HUDEP-2 (cell line): ENCODE data around the gene FLCN.
A peak's percentile ranks its signal among the peaks of the same experiment; 100 is the strongest.
"Not testable (repeated sequence)": the region's sequence is repeated elsewhere in the genome, so short reads cannot be mapped to it uniquely, and the experiment has no call there.

Experiments used
- DNase-seq, 76 experiments: peaks; one replicate each; lab custom pipeline; 2025; ENCODE audit not compliant: unreplicated experiment in 76 of 76; lab: John Stamatoyannopoulos, UW

The FLCN gene

DNA sequence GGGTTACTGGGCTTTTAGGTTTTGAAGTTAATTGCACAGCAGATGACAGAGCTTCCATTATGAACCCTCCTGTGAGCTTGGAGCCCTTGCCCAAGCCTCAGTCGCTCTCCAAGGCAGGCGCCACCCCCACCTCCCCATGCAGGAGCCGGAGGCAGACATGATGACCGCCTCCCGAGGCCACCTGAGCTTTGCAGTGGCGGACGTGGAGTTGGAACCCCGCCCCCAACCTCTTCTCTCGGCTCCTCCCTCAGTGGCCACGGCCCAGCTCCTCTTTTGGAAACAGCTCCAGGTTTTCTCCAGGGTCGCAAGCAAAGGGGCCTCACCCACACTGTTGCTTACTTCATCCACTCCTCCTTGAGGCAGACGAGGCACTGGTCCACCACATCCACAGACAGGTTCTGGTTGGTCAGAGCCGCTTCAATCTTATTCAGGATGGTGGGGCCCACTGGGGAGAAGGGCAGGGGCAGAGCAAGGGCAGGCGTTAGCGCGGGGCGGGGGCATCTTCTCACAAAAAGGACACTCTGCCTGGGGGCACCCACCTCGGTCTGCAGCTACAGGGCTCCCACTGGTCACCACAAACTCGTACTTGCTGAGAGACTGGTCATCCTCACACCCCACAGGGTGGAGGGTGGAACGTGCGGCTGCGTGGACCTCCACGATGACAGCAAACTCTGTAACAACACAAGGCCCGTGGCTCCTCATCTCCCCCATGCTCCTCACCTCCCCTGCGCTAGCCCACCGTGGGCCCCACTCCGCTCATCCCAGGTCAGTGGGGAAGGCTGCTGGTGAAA lies 22.1 kb downstream of the FLCN start:
- DNase-seq = no peak

DNA sequence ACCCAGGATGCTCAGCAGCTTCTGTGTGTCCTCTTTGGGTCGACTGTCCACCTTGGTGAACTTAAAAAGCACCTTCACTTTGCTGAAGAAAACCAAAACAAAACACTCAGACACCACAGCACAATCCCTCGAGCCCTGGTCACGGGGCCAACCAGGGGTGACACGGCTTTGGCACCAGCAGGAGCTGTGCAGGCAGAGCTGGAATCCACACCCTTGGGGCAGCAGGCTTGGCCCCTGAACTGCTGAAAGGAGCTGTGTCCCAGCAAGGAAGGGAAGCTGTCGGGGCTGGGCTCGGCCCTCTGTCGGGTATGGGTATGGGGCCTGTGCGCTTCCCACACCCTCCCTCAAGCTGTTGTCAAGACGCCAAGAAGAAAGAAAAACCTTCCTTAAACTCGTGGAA lies 23.2 kb downstream of the FLCN start:
- no peak for DNase-seq

GRCh38 chr17:17207998-17208397 lies 29.0 kb downstream of the FLCN start:
- DNase-seq = no peak

GRCh38 chr17:17206913-17207335 lies 30.0 kb downstream of the FLCN start:
- DNase-seq = peak in 2 of 76 experiments; percentile 8 to 87

DNA sequence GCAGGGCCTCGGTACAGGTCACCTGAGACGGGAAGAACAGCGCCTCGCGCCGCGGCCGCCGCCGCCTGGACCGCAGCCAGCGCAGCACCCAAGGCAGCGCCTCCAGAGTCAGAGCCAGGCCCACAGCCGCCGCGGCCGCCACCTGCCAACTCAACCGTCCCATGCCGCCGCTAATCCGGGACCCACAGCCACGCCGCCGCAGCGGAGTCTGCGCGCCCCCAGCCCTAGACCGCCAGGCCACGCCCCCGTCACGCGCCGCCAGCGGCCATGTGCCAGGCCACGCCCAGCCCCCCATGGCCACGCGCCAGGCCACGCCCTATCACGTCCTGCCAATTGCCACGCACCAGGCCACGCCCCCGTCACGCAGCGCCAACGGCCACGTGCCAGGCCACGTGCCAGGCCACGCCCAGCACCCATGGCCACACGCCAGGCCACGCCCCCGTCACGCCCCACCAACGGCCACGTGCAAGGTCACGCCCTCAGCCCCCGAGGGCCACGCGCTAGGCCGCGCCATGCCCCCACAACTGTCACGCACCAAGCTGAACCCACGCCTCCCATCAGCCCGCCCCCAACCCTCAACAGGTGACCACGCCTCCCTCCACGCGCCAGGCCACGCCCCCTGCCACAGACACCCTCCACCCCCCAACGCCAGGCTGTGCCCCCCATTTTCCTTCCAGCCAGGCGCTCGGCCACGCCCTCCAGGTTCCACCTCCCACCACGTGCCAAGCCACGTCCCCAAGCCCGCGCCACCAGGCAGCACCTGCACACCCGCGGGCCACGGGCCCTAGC lies 30.6 kb downstream of the FLCN start, which contains the start of gene PLD6:
TSS of gene PLD6 (minus strand) at position 210 of the 789 bp plus-strand sequence. CDS start at position 163, 47 bp downstream.
- DNase-seq = peak in 75 of 76 experiments; percentile 64 to 100 (median 95)

- DNase-seq = peak in 58 of 76 experiments; percentile 8 to 69 (median 46)
Measured at GRCh38 chr17:17205368-17206123, 31.4 kb downstream of the FLCN start.

DNA sequence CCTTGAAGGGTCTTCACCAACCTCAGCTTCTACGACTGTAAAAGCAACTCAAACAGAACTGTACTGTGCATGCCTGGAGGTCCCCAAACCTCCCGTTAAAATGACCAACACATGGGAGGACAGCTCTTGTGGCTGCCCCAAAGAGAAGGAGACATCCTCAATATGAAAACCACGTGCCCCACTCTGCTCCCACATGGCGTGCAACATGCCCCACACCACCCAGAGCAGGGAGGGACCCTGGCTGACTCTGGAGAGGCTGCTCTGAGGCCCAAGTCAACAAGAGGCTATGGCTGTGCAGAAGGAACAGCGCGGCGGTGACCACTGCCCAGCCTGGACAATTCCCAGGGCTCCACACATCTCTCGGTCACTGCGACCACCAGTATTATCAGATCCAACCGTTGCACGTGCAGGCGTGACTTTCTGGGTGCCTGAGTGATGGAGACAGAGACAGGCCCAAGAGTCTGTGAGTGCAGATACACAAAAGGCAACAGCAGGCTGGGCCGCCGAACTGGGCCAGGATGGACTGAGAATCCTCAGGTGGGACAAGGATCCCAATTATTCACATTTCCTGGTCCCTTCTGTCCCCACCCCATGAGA lies 32.2 kb downstream of the FLCN start:
- DNase-seq = peak in 6 of 76 experiments; percentile 4 to 27 (median 11)

DNA sequence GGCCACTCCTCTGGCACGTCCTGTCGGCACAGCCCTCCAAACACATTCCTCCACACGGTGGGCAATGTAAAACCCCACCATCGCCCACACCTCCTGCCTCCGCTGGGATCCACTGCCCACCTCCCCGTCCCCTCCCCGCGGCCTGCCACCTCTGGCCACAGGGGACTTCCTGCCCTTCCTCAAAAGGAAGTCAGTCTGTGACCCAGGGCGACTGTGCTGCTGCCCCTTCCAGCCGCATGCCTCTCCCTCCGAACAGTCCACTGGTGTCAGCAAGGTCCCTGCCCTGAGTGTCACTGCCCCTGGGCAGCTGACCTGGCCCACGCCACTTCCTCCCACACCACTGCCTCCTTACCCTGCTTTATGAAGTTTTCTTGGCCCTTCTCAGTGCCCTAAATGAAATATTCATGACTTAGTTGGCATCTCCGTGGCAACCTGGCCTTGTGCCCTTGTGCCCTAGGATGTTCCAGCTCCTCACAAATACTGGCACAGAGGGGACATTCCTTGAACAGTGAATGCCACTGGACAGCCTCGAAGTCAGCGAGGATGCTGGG lies 32.9 kb downstream of the FLCN start:
- DNase-seq = no peak

DNA sequence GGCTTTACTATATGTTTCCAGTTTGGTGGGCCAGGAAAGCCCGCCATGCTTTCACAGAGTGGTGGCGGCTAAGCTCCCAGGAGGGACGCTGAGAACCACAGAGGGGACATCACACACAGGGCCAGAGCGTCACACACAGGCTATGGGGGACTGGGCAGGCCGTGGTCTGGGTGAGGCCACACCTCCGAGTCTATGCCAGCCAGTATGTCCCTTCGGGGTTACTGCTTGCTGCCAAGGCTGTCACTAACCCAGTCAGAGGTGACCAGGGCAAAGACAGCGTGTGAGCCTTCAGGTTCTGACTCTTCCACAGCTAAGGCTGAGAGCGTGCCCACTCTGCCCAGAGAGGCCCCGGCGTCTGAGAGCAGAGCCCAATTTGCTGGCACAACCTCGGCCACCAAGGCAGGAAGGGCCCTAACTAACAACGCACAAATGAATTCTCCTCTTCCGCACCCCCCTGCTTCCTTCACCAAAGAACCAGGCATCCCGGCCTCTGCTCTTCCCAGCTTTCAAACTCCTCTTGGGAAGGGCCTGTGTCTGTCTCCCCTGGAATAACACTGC lies 33.7 kb downstream of the FLCN start:
- no peak for DNase-seq

DNA sequence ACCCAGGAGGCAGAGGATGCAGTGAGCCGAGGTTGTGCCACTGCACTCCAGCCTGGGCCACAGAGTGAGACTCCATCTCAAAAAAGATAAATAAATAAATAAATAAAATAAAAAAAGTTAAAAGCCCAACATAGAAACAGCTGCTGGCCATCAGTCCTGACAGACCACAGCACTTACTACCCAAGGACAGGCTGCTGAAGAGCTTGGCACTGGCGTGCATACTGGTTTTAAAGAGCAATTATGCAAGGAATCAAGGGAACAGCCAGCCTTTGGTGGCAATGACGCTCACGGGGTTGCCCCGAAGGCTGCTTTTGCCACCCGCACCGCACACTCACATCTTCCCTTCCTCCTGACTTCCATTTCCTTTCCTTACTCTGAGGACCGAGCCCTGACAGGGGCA lies 35.1 kb downstream of the FLCN start:
- no peak for DNase-seq

GRCh38 chr17:17201271-17201670 lies 35.7 kb downstream of the FLCN start:
- no peak for DNase-seq

DNA sequence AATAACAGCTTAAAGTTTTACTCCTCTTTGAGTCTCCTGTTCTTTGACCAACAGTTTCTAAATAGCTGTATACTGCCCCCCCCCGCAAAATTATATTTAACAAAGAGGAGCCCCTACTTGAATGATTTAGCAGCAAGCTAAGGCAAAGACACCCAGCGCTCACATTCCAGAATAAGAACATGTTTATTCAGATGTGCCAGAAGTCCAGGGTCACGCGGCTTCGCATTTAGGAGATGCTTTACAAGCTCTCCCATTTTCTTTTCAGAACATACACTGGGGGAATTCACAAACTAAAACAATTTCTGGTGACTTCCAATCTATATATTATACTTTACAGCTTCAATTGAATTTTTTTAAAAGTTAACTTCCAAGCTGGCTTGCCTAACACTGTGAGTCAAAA lies 36.1 kb downstream of the FLCN start:
- no peak for DNase-seq

DNA sequence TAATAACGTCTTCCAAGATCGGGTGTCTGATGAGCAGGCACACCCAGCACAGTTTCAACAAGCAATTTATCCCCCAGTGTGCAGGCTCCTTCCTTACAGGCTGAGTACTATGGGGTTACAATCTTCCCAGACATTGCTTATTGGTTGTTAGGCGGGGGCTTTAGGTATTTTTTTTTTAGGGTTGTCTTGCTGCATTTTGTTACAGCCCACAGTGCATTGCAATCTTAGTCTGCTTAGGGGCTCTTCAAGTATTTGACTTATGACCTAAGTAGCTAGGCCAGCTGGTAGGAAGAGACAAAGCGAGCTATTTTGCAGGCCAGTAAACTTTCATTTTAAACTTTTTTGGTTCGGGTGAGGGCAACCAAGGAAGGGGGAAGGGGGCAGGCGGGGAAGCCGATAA lies 36.7 kb downstream of the FLCN start:
- DNase-seq = no peak

DNA sequence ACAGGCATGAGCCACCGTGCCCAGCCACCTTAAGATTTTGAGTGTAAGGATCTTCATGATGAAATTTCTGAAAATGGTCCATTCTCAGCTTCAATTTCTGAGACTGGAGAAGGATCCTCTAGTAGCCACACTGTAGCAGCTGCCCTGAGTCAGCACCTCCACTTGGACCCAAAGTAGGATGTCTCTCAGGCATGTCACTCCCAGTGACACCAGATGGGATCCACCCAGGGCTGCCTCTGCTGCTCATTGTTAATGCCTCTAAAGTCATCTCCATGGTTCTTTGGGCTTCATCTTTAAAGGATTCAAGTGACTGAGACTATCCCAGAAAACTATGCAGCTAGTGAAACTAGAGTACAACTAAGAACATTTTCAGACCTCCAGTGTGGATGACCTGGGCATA lies 38.7 kb downstream of the FLCN start:
- no peak for DNase-seq

- DNase-seq = no peak
Measured at GRCh38 chr17:17196776-17197175, 40.2 kb downstream of the FLCN start.

- DNase-seq = not testable (repeated sequence)
Measured at GRCh38 chr17:17195466-17195865, 41.5 kb downstream of the FLCN start.

DNA sequence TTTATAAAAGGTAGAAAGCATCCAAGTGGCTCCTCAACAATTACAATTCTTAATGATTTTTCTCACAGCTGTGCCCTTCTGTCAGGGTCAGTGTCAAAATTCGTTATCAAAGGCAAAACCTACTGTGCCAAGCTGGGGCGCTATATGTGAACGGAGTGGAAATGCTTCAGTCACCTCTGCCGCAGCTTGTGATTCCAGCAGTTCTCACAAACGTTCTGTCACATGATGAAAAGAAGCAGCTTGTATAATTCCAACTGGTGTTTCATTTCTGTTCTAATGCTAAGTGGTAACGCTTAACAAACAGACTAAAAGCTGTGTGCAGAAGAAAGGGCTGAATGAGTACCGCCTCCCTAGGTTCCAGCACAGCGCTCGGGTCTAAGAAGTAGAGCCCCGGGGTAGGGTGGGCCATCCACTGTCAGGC lies 45.0 kb downstream of the FLCN start:
- no peak for DNase-seq

GRCh38 chr17:17191346-17191792 lies 45.6 kb downstream of the FLCN start:
- DNase-seq = no peak

GRCh38 chr17:17190188-17190587 lies 46.8 kb downstream of the FLCN start:
- peak in 2 of 76 experiments; percentile 11 to 13 for DNase-seq

GRCh38 chr17:17189559-17189958 lies 47.4 kb downstream of the FLCN start:
- DNase-seq = no peak
